ENCODE data around the gene PPM1D.
"Not testable (repeated sequence)": the region's sequence is repeated elsewhere in the genome, so short reads cannot be mapped to it uniquely, and the experiment has no call there.

The PPM1D gene

GRCh38 chr17:60604686-60605334 is 4.8 kb downstream of the PPM1D start:
- WGBS (ENCODE audit: insufficient coverage): 97% methylated on average over 5 of the region's 5 CpGs
- H3K4me1 ChIP-seq (ENCODE audit: control extremely low read depth in 1 of 4, control insufficient read depth in 4 of 4, insufficient read depth in 4 of 4, low read length in 3 of 4): peaks cover 7 to 28% (median 19%) of the 10 kb centered on the region in 4 experiments
- peaks cover 0 to 3% (median 0%) of the 10 kb centered on the region in 4 experiments for H3K36me3 ChIP-seq (ENCODE audit: control insufficient read depth in 4 of 4, insufficient read depth in 4 of 4, low read length in 3 of 4)
- no peak overlapping the region for H3K4me3 ChIP-seq (ENCODE audit: control insufficient read depth in 1 of 7, extremely low read depth in 1 of 7, insufficient read depth in 4 of 7, low read depth in 2 of 7, low read length in 6 of 7)
- no peak overlapping the region for H3K27ac ChIP-seq (ENCODE audit: insufficient read depth in 1 of 2, low read depth in 1 of 2, low read length in 2 of 2, poor library complexity in 1 of 2, severe bottlenecking in 2 of 2)
- POLR2A ChIA-PET: no interaction called here
- CTCF ChIA-PET: interaction anchor here (1.0 to 1.8 kb wide), 2 partner anchors 10 to 11 kb away, joined by 3 to 5 read pairs; no protein-coding TSS in a partner anchor
- DNase-seq: no peak
- H3K9me3 ChIP-seq (ENCODE audit: control extremely low read depth in 1 of 5, control insufficient read depth in 4 of 5, insufficient read depth in 2 of 5, low read depth in 1 of 5, low read length in 4 of 5): no peaks in the 10 kb centered on the region
- H3K27me3 ChIP-seq (replicated peaks in 2 of 5; ENCODE audit: control insufficient read depth in 4 of 5, insufficient read depth in 5 of 5, low read length in 4 of 5): no peaks in the 10 kb centered on the region

GRCh38 chr17:60606036-60606435 is 6.0 kb downstream of the PPM1D start:
- no peak overlapping the region for H3K27ac ChIP-seq (ENCODE audit: insufficient read depth in 1 of 2, low read depth in 1 of 2, low read length in 2 of 2, poor library complexity in 1 of 2, severe bottlenecking in 2 of 2)

GRCh38 chr17:60610473-60610872 is 10.5 kb downstream of the PPM1D start:
- no peak overlapping the region for H3K4me3 ChIP-seq (ENCODE audit: control insufficient read depth in 1 of 7, extremely low read depth in 1 of 7, insufficient read depth in 4 of 7, low read depth in 2 of 7, low read length in 6 of 7)
- no peaks in the 10 kb centered on the region for H3K4me1 ChIP-seq (ENCODE audit: control extremely low read depth in 1 of 4, control insufficient read depth in 4 of 4, insufficient read depth in 4 of 4, low read length in 3 of 4)
- peak in 1 of 3 donors; percentile 15 for DNase-seq
- no peaks in the 10 kb centered on the region for H3K9me3 ChIP-seq (ENCODE audit: control extremely low read depth in 1 of 5, control insufficient read depth in 4 of 5, insufficient read depth in 2 of 5, low read depth in 1 of 5, low read length in 4 of 5)
- H3K36me3 ChIP-seq (ENCODE audit: control insufficient read depth in 4 of 4, insufficient read depth in 4 of 4, low read length in 3 of 4): peaks cover 0 to 2% (median 0%) of the 10 kb centered on the region in 4 experiments
- POLR2A ChIA-PET: no interaction called here
- CTCF ChIA-PET: no interaction called here
- H3K27me3 ChIP-seq (replicated peaks in 2 of 5; ENCODE audit: control insufficient read depth in 4 of 5, insufficient read depth in 5 of 5, low read length in 4 of 5): no peaks in the 10 kb centered on the region
- 86% methylated on average over 1 of the region's 2 CpGs for WGBS (ENCODE audit: insufficient coverage)
- H3K27ac ChIP-seq (ENCODE audit: insufficient read depth in 1 of 2, low read depth in 1 of 2, low read length in 2 of 2, poor library complexity in 1 of 2, severe bottlenecking in 2 of 2): no peak overlapping the region

More at GRCh38 chr17:60606036-60606435, 6.0 kb downstream of the PPM1D start:
- Histone ChIP-seq H3K9me3 (ENCODE audit: control extremely low read depth in 1 of 5, control insufficient read depth in 4 of 5, insufficient read depth in 2 of 5, low read depth in 1 of 5, low read length in 4 of 5) (no peaks in the 10 kb centered on the region), H3K27me3 (replicated peaks in 2 of 5; ENCODE audit: control insufficient read depth in 4 of 5, insufficient read depth in 5 of 5, low read length in 4 of 5) (no peaks in the 10 kb centered on the region), H3K4me3 (ENCODE audit: control insufficient read depth in 1 of 7, extremely low read depth in 1 of 7, insufficient read depth in 4 of 7, low read depth in 2 of 7, low read length in 6 of 7) (no peak overlapping the region), H3K4me1 (ENCODE audit: control extremely low read depth in 1 of 4, control insufficient read depth in 4 of 4, insufficient read depth in 4 of 4, low read length in 3 of 4) (peaks cover 7 to 25% (median 17%) of the 10 kb centered on the region in 4 experiments), H3K36me3 (ENCODE audit: control insufficient read depth in 4 of 4, insufficient read depth in 4 of 4, low read length in 3 of 4) (peaks cover 0 to 3% (median 0%) of the 10 kb centered on the region in 4 experiments)
- no peak for DNase-seq
- POLR2A ChIA-PET: no interaction called here
- CTCF ChIA-PET: no interaction called here

- WGBS (ENCODE audit: insufficient coverage): 92% methylated on average over 2 of the region's 5 CpGs
- CTCF ChIA-PET; H3K27me3 ChIP-seq (replicated peaks in 2 of 5; ENCODE audit: control insufficient read depth in 4 of 5, insufficient read depth in 5 of 5, low read length in 4 of 5); H3K9me3 ChIP-seq (ENCODE audit: control extremely low read depth in 1 of 5, control insufficient read depth in 4 of 5, insufficient read depth in 2 of 5, low read depth in 1 of 5, low read length in 4 of 5); H3K4me1 ChIP-seq (ENCODE audit: control extremely low read depth in 1 of 4, control insufficient read depth in 4 of 4, insufficient read depth in 4 of 4, low read length in 3 of 4); H3K36me3 ChIP-seq (ENCODE audit: control insufficient read depth in 4 of 4, insufficient read depth in 4 of 4, low read length in 3 of 4); DNase-seq; POLR2A ChIA-PET; H3K27ac ChIP-seq (ENCODE audit: insufficient read depth in 1 of 2, low read depth in 1 of 2, low read length in 2 of 2, poor library complexity in 1 of 2, severe bottlenecking in 2 of 2); H3K4me3 ChIP-seq (ENCODE audit: control insufficient read depth in 1 of 7, extremely low read depth in 1 of 7, insufficient read depth in 4 of 7, low read depth in 2 of 7, low read length in 6 of 7): not testable (repeated sequence)
Observed at GRCh38 chr17:60611321-60611720, 11.3 kb downstream of the PPM1D start.

- no peak for DNase-seq
- WGBS (ENCODE audit: insufficient coverage): 98% methylated on average over 13 of the region's 19 CpGs
- POLR2A ChIA-PET: no interaction called here
- H3K27ac ChIP-seq (ENCODE audit: insufficient read depth in 1 of 2, low read depth in 1 of 2, low read length in 2 of 2, poor library complexity in 1 of 2, severe bottlenecking in 2 of 2): no peak overlapping the region
- H3K4me1 ChIP-seq (ENCODE audit: control extremely low read depth in 1 of 4, control insufficient read depth in 4 of 4, insufficient read depth in 4 of 4, low read length in 3 of 4): no peaks in the 10 kb centered on the region
- peaks cover 0 to 6% (median 1%) of the 10 kb centered on the region in 4 experiments for H3K36me3 ChIP-seq (ENCODE audit: control insufficient read depth in 4 of 4, insufficient read depth in 4 of 4, low read length in 3 of 4)
- H3K27me3 ChIP-seq (replicated peaks in 2 of 5; ENCODE audit: control insufficient read depth in 4 of 5, insufficient read depth in 5 of 5, low read length in 4 of 5): no peaks in the 10 kb centered on the region
- CTCF ChIA-PET: no interaction called here
- no peaks in the 10 kb centered on the region for H3K9me3 ChIP-seq (ENCODE audit: control extremely low read depth in 1 of 5, control insufficient read depth in 4 of 5, insufficient read depth in 2 of 5, low read depth in 1 of 5, low read length in 4 of 5)
- no peak overlapping the region for H3K4me3 ChIP-seq (ENCODE audit: control insufficient read depth in 1 of 7, extremely low read depth in 1 of 7, insufficient read depth in 4 of 7, low read depth in 2 of 7, low read length in 6 of 7)
Observed at GRCh38 chr17:60613325-60613724, 13.3 kb downstream of the PPM1D start.

- H3K27ac ChIP-seq (ENCODE audit: insufficient read depth in 1 of 2, low read depth in 1 of 2, low read length in 2 of 2, poor library complexity in 1 of 2, severe bottlenecking in 2 of 2); H3K36me3 ChIP-seq (ENCODE audit: control insufficient read depth in 4 of 4, insufficient read depth in 4 of 4, low read length in 3 of 4); DNase-seq; H3K27me3 ChIP-seq (replicated peaks in 2 of 5; ENCODE audit: control insufficient read depth in 4 of 5, insufficient read depth in 5 of 5, low read length in 4 of 5); POLR2A ChIA-PET; H3K9me3 ChIP-seq (ENCODE audit: control extremely low read depth in 1 of 5, control insufficient read depth in 4 of 5, insufficient read depth in 2 of 5, low read depth in 1 of 5, low read length in 4 of 5); H3K4me3 ChIP-seq (ENCODE audit: control insufficient read depth in 1 of 7, extremely low read depth in 1 of 7, insufficient read depth in 4 of 7, low read depth in 2 of 7, low read length in 6 of 7); H3K4me1 ChIP-seq (ENCODE audit: control extremely low read depth in 1 of 4, control insufficient read depth in 4 of 4, insufficient read depth in 4 of 4, low read length in 3 of 4): not testable (repeated sequence)
- CTCF ChIA-PET: interaction anchor here (0.6 kb wide), 1 partner anchor 569 kb away, joined by 3 read pairs; no protein-coding TSS in a partner anchor
- WGBS (ENCODE audit: insufficient coverage): 95% methylated on average over 17 of the region's 20 CpGs
Observed at GRCh38 chr17:60613796-60614195, 13.8 kb downstream of the PPM1D start.

GRCh38 chr17:60614247-60614646 is 14.3 kb downstream of the PPM1D start:
- H3K4me3 ChIP-seq (ENCODE audit: control insufficient read depth in 1 of 7, extremely low read depth in 1 of 7, insufficient read depth in 4 of 7, low read depth in 2 of 7, low read length in 6 of 7); H3K4me1 ChIP-seq (ENCODE audit: control extremely low read depth in 1 of 4, control insufficient read depth in 4 of 4, insufficient read depth in 4 of 4, low read length in 3 of 4); H3K9me3 ChIP-seq (ENCODE audit: control extremely low read depth in 1 of 5, control insufficient read depth in 4 of 5, insufficient read depth in 2 of 5, low read depth in 1 of 5, low read length in 4 of 5); H3K27me3 ChIP-seq (replicated peaks in 2 of 5; ENCODE audit: control insufficient read depth in 4 of 5, insufficient read depth in 5 of 5, low read length in 4 of 5); H3K27ac ChIP-seq (ENCODE audit: insufficient read depth in 1 of 2, low read depth in 1 of 2, low read length in 2 of 2, poor library complexity in 1 of 2, severe bottlenecking in 2 of 2); DNase-seq; H3K36me3 ChIP-seq (ENCODE audit: control insufficient read depth in 4 of 4, insufficient read depth in 4 of 4, low read length in 3 of 4); POLR2A ChIA-PET: not testable (repeated sequence)
- CTCF ChIA-PET: interaction anchor here (0.6 to 1.2 kb wide), 3 partner anchors 11 to 570 kb away, joined by 3 to 5 read pairs (median 3); no protein-coding TSS in a partner anchor
- 96% methylated on average over 3 of the region's 3 CpGs for WGBS (ENCODE audit: insufficient coverage)
